Endothelial cell of umbilical vein (primary cell): Measurements from ENCODE around the gene MRTFA. TPM values are rescaled to one million over a fixed set of nuclear protein-coding genes. Genes with fewer than 3 reads are reported as not detected.

Source experiments
- BruUV-seq: library from RNA; stranded (reverse); fragments of 400-500 nt; replicated peaks from 2 replicates; lab custom pipeline; 2021; lab: Mats Ljungman, UMichigan
- CTCF ChIA-PET: fragments of 300-600, 350-600 bp; sonication (Branson Sonifier 250); formaldehyde crosslinking; loops from one replicate; lab custom pipeline; 2021; ENCODE audit warnings: antibody characterized with exemption, inconsistent platforms; lab: Charles Lee
- POLR2A ChIA-PET: fragments of 300-600, 350-600 bp; sonication (Branson Sonifier 250); formaldehyde crosslinking; loops from one replicate; lab custom pipeline; 2021; ENCODE audit warnings: antibody characterized with exemption, inconsistent platforms; lab: Charles Lee
- DNase-seq: peaks from one replicate; pipeline ENCODE4 v3.0.0-alpha.2; 2011; ENCODE audit warnings: low read depth, low spot score
- FAIRE-seq: peaks from 2 replicates; lab custom pipeline; 2011; peaks lifted over from hg19 to GRCh38; lab: Jason Lieb, UNC
- H2AFZ ChIP-seq: 2 replicates; pipeline ENCODE4 v1.6.0; 2012; ENCODE audit warnings: low read depth, low read length, control low read depth, inconsistent platforms
- H3K27ac ChIP-seq: 2 replicates; pipeline ENCODE4 v1.5.1; 2011; ENCODE audit warnings: low read depth, mild to moderate bottlenecking, control low read depth, low read length, moderate library complexity; ENCODE audit not compliant: insufficient read depth
- H3K27me3 ChIP-seq, 2 experiments: 2 replicates each; pipeline versions ENCODE4 v1.6.0 to v1.6.1; 2011; ENCODE audit warnings: low read length in 2 of 2, mixed read lengths in 1 of 2; ENCODE audit not compliant: control insufficient read depth in 2 of 2, insufficient read depth in 2 of 2
- H3K36me3 ChIP-seq, 2 experiments: 2 replicates in 1 of 2; 3 replicates in 1 of 2; pipeline ENCODE4 v1.5.1; 2011; ENCODE audit warnings: low read length in 2 of 2, mild to moderate bottlenecking in 1 of 2, moderate library complexity in 1 of 2; ENCODE audit not compliant: control insufficient read depth in 2 of 2, insufficient read depth in 2 of 2; ENCODE audit errors: extremely low read depth in 1 of 2
- H3K4me1 ChIP-seq: 3 replicates; pipeline ENCODE4 v1.5.1; 2011; ENCODE audit warnings: mild to moderate bottlenecking, low read length; ENCODE audit not compliant: control insufficient read depth, insufficient read depth; ENCODE audit errors: extremely low read depth
- H3K4me2 ChIP-seq: 2 replicates; pipeline ENCODE4 v1.6.1; 2011; ENCODE audit warnings: low read length, control low read depth, mixed read lengths; ENCODE audit not compliant: insufficient read depth
- H3K4me3 ChIP-seq, 3 experiments: fragments of 200-600 bp in 1 of 3; sonication (generic), shearing (Covaris generic) in 1 of 3; replicated peaks in 1 of 3; 2 replicates each; pipeline ENCODE4 v1.5.1; 2011 to 2016; ENCODE audit warnings: control low read depth in 3 of 3, low read length in 3 of 3, mild to moderate bottlenecking in 2 of 3, inconsistent platforms in 1 of 3, low read depth in 1 of 3, moderate library complexity in 1 of 3; ENCODE audit not compliant: insufficient read depth in 1 of 3
- H3K79me2 ChIP-seq: 2 replicates; pipeline ENCODE4 v1.6.0; 2012; ENCODE audit warnings: low read length, inconsistent platforms; ENCODE audit not compliant: control insufficient read depth, insufficient read depth
- H3K9ac ChIP-seq: replicated peaks from 2 replicates; pipeline ENCODE3; 2011; ENCODE audit warnings: low read length, control low read depth; ENCODE audit not compliant: insufficient read depth; ENCODE audit errors: extremely low read depth
- H3K9me1 ChIP-seq: replicated peaks from 3 replicates; pipeline ENCODE4 v1.6.0; 2011; ENCODE audit warnings: mild to moderate bottlenecking, low read length; ENCODE audit not compliant: control insufficient read depth, insufficient read depth; ENCODE audit errors: extremely low read depth
- H3K9me3 ChIP-seq: replicated peaks from 2 replicates; pipeline ENCODE4 v1.5.1; 2012; ENCODE audit warnings: low read length, inconsistent platforms; ENCODE audit not compliant: control insufficient read depth, insufficient read depth
- H4K20me1 ChIP-seq: replicated peaks from 2 replicates; pipeline ENCODE3; 2011; ENCODE audit warnings: mild to moderate bottlenecking, low read length; ENCODE audit not compliant: control insufficient read depth, insufficient read depth; ENCODE audit errors: extremely low read depth
- CTCF ChIP-seq, 2 donors: IDR thresholded peaks; 1 replicate in 1 of 2; 2 replicates in 1 of 2; pipeline ENCODE4 v1.5.1; 2011; ENCODE audit warnings: low read length in 2 of 2, mild to moderate bottlenecking in 2 of 2, moderate library complexity in 2 of 2, control low read depth in 1 of 2, inconsistent platforms in 1 of 2, low read depth in 1 of 2; ENCODE audit not compliant: insufficient read depth in 1 of 2; ENCODE audit errors: extremely low read depth in 1 of 2
- EZH2 ChIP-seq: IDR thresholded peaks from 2 replicates; pipeline ENCODE4 v1.6.1; 2012; ENCODE audit warnings: borderline replicate concordance, low read depth, mild to moderate bottlenecking, moderate library complexity, low read length, inconsistent platforms; ENCODE audit not compliant: severe bottlenecking
- FOS ChIP-seq: IDR thresholded peaks from 2 replicates; pipeline ENCODE4 v1.6.1; 2011; ENCODE audit warnings: mild to moderate bottlenecking, low read length, moderate library complexity, borderline replicate concordance; ENCODE audit not compliant: insufficient read depth
- GATA2 ChIP-seq: IDR thresholded peaks from 2 replicates; pipeline ENCODE4 v1.7.0; 2011; ENCODE audit warnings: low read depth, mild to moderate bottlenecking, moderate library complexity, mixed read lengths, low read length; ENCODE audit not compliant: insufficient read length, insufficient read depth
- JUN ChIP-seq: IDR thresholded peaks from 2 replicates; pipeline ENCODE4 v1.6.1; 2011; ENCODE audit warnings: borderline replicate concordance, low read depth; ENCODE audit not compliant: insufficient read length, insufficient read depth
- MAX ChIP-seq: IDR thresholded peaks from 2 replicates; pipeline ENCODE4 v1.6.1; 2011; ENCODE audit not compliant: insufficient read depth, insufficient read length
- MYC ChIP-seq: IDR thresholded peaks from one replicate; pipeline ENCODE4 v1.6.1; 2011; ENCODE audit warnings: mild to moderate bottlenecking, low read depth, low read length
- POLR2A ChIP-seq: IDR thresholded peaks from 2 replicates; pipeline ENCODE4 v1.6.1; 2012; ENCODE audit warnings: low read depth, mild to moderate bottlenecking, control low read depth, low read length
- POLR2AphosphoS5 ChIP-seq: IDR thresholded peaks from 2 replicates; pipeline ENCODE4 v1.6.1; 2012; ENCODE audit warnings: low read depth, mild to moderate bottlenecking, control low read depth, low read length, moderate library complexity; ENCODE audit not compliant: insufficient read depth
- dilution Hi-C: fragments of 300-500 bp; cut with MboI; formaldehyde crosslinking; loops from one replicate; pipeline ENCODE4 v1.15.0; 2019; ENCODE audit warnings: low sequenced_read_pairs; ENCODE audit not compliant: extremely low pct_ligation_motif_present
- intact Hi-C: fragments of 100-400 bp; cut with micrococcal nuclease; formaldehyde crosslinking; loops from one replicate; pipeline ENCODE4 v1.10.0; 2022
- polyA plus RNA-seq, 4 experiments: library from polyadenylated mRNA; depleted of rRNA in 3 of 4; stranded (reverse) in 3 of 4; unstranded in 1 of 4; fragments of >200 nt; gene quantifications; 2 replicates each; pipeline versions ENCODE4 v1.2.1 to v1.2.3, GENCODE V29; 2011 to 2012; ENCODE audit warnings: missing spikeins in 1 of 4
- total RNA-seq: library from RNA; stranded (reverse); gene quantifications from 2 replicates; pipeline ENCODE4 v1.2.3, GENCODE V29; 2021

Gene MRTFA
- total and polyA plus RNA-seq, 2 donors (not counting 3 experiments of a cell fraction or from before 2014, with no cell fraction given): 13.6 to 44.1 TPM

GRCh38 chr22:40419718-40420117, 216.8 kb downstream of the MRTFA start:
- H3K36me3 ChIP-seq: peaks cover 2 to 59% of the 10 kb centered on the region in 2 experiments
- no peak overlapping the region for H3K4me2 ChIP-seq
- dilution Hi-C loops (no loop called here), intact Hi-C loops (no loop called here)
- H3K79me2 ChIP-seq: no peaks in the 10 kb centered on the region
- no peak for DNase-seq
- H3K27ac ChIP-seq: no peak overlapping the region
- BruUV-seq: no TSS peak
- no peaks in the 10 kb centered on the region for H3K4me1 ChIP-seq
- TF ChIP-seq POLR2A (no peak), EZH2 (no peak), GATA2 (no peak), JUN (no peak), MAX (no peak), FOS (no peak), MYC (no peak), POLR2AphosphoS5 (no peak), CTCF (IDR thresholded peaks at IDR 0.05; ENCODE audit: extremely low read depth in 1 of 2, insufficient read depth in 1 of 2, low read depth in 1 of 2, low read length in 2 of 2) (no peak)
- CTCF ChIA-PET: interaction anchor here (0.8 kb wide), 1 partner anchor 479 kb away, joined by 4 read pairs; no protein-coding TSS in a partner anchor
- no peaks in the 10 kb centered on the region for H4K20me1 ChIP-seq
- H3K9ac ChIP-seq: no peak overlapping the region
- no peaks in the 10 kb centered on the region for H3K9me1 ChIP-seq
- H2AFZ ChIP-seq: no peak overlapping the region
- POLR2A ChIA-PET: no interaction called here
- no peaks in the 10 kb centered on the region for H3K9me3 ChIP-seq
- FAIRE-seq: no peak
- H3K4me3 ChIP-seq: no peak overlapping the region
- no peaks in the 10 kb centered on the region for H3K27me3 ChIP-seq
